ENCODE data around the gene ATG13.
"Not testable (repeated sequence)": the region's sequence is repeated elsewhere in the genome, so short reads cannot be mapped to it uniquely, and the experiment has no call there.

Gene ATG13

GRCh38 chr11:46697303-46697702, 80.0 kb downstream of the ATG13 start:
- DNase-seq (ENCODE audit: low read depth in 2 of 2), result no peak

- no peak for DNase-seq (ENCODE audit: low read depth in 2 of 2)
Measured at GRCh38 chr11:46697723-46698122, 80.4 kb downstream of the ATG13 start.

GRCh38 chr11:46698597-46698996, 81.2 kb downstream of the ATG13 start:
- DNase-seq (ENCODE audit: low read depth in 2 of 2), result no peak

GRCh38 chr11:46700241-46701077, 83.1 kb downstream of the ATG13 start, which contains the start of the genes ARHGAP1 and ZNF408:
Gene ARHGAP1 (minus strand): TSS chr11:46700619. CDS start chr11:46696107, 4,512 bp downstream.
Gene ZNF408 (plus strand): TSS chr11:46701031. CDS start chr11:46701048, 17 bp downstream.
- DNase-seq (ENCODE audit: low read depth in 2 of 2), result peak; percentile 99

- DNase-seq (ENCODE audit: low read depth in 2 of 2), result no peak
Measured at GRCh38 chr11:46701078-46701654, 83.8 kb downstream of the ATG13 start.

- DNase-seq (ENCODE audit: low read depth in 2 of 2), result no peak
Measured at GRCh38 chr11:46705070-46705688, 87.8 kb downstream of the ATG13 start.

- no peak for DNase-seq (ENCODE audit: low read depth in 2 of 2)
Measured at GRCh38 chr11:46706886-46707285, 89.5 kb downstream of the ATG13 start.

GRCh38 chr11:46709351-46709750, 92.0 kb downstream of the ATG13 start:
- DNase-seq (ENCODE audit: low read depth in 2 of 2), result not testable (repeated sequence)

GRCh38 chr11:46710821-46711269, 93.5 kb downstream of the ATG13 start:
- no peak for DNase-seq (ENCODE audit: low read depth in 2 of 2)

- no peak for DNase-seq (ENCODE audit: low read depth in 2 of 2)
Measured at GRCh38 chr11:46711303-46711702, 94.0 kb downstream of the ATG13 start.

GRCh38 chr11:46712874-46713576, 95.7 kb downstream of the ATG13 start:
- no peak for DNase-seq (ENCODE audit: low read depth in 2 of 2)

GRCh38 chr11:46717825-46718154, 100.4 kb downstream of the ATG13 start:
- not testable (repeated sequence) for DNase-seq (ENCODE audit: low read depth in 2 of 2)

- no peak for DNase-seq (ENCODE audit: low read depth in 2 of 2)
Measured at GRCh38 chr11:46718155-46719019, 101.0 kb downstream of the ATG13 start.

GRCh38 chr11:46719048-46719542, 101.7 kb downstream of the ATG13 start, which contains the start of gene F2:
Gene F2 (plus strand): TSS chr11:46719213. CDS start chr11:46719236, 23 bp downstream.
- DNase-seq (ENCODE audit: low read depth in 2 of 2), result no peak

- DNase-seq (ENCODE audit: low read depth in 2 of 2), result no peak
Measured at GRCh38 chr11:46719543-46720218, 102.3 kb downstream of the ATG13 start.

- DNase-seq (ENCODE audit: low read depth in 2 of 2), result no peak
Measured at GRCh38 chr11:46721286-46721685, 103.9 kb downstream of the ATG13 start.

- DNase-seq (ENCODE audit: low read depth in 2 of 2), result no peak
Measured at GRCh38 chr11:46722566-46723358, 105.4 kb downstream of the ATG13 start.

- DNase-seq (ENCODE audit: low read depth in 2 of 2), result no peak
Measured at GRCh38 chr11:46723359-46723680, 106.0 kb downstream of the ATG13 start.

GRCh38 chr11:46724088-46724487, 106.7 kb downstream of the ATG13 start:
- DNase-seq (ENCODE audit: low read depth in 2 of 2), result no peak
